DND-41 (cell line): ENCODE measurements around the gene PHF2.

Experiments used
- ATAC-seq: fragments of 200-7000 bp; cut with Tn5 transposase; 3 replicates; pipeline ENCODE4 v1.9.1; 2021; ENCODE audit warnings: low read depth; ENCODE audit not compliant: insufficient read depth
- DNase-seq: peaks from one replicate; pipeline ENCODE4 v3.0.0-alpha.2; 2020
- H2AFZ ChIP-seq: 2 replicates; pipeline ENCODE4 v1.6.0; 2012; ENCODE audit warnings: low read depth, low read length
- H3K27ac ChIP-seq: 2 replicates; pipeline ENCODE4 v1.5.1; 2012; ENCODE audit warnings: low read length, inconsistent platforms
- H3K27me3 ChIP-seq: fragments of 200-600 bp; sonication (generic); 2 replicates; pipeline ENCODE4 v1.6.0; 2012; ENCODE audit warnings: low read length, mild to moderate bottlenecking, inconsistent platforms; ENCODE audit not compliant: insufficient read depth, poor library complexity
- H3K36me3 ChIP-seq: 2 replicates; pipeline ENCODE4 v1.5.1; 2012; ENCODE audit warnings: low read length, inconsistent platforms; ENCODE audit not compliant: insufficient read depth
- H3K4me1 ChIP-seq: 2 replicates; pipeline ENCODE4 v1.5.1; 2012; ENCODE audit warnings: mild to moderate bottlenecking, low read length; ENCODE audit not compliant: insufficient read depth
- H3K4me2 ChIP-seq: 2 replicates; pipeline ENCODE4 v1.6.0; 2012; ENCODE audit warnings: mild to moderate bottlenecking, moderate library complexity, low read length, inconsistent platforms; ENCODE audit not compliant: insufficient read depth
- H3K4me3 ChIP-seq, 2 experiments: fragments of 200-600 bp in 1 of 2; shearing (Covaris generic) in 1 of 2; 2 replicates each; pipeline ENCODE4 v1.5.1; 2012 to 2016; ENCODE audit warnings: inconsistent platforms in 2 of 2, low read length in 2 of 2, mild to moderate bottlenecking in 2 of 2, low read depth in 1 of 2, moderate library complexity in 1 of 2
- H3K79me2 ChIP-seq: 2 replicates; pipeline ENCODE4 v1.6.0; 2012; ENCODE audit warnings: low read length, inconsistent platforms; ENCODE audit not compliant: insufficient read depth
- H3K9ac ChIP-seq: 2 replicates; pipeline ENCODE4 v1.6.0; 2012; ENCODE audit warnings: low read depth, mild to moderate bottlenecking, inconsistent platforms, low read length, moderate library complexity
- H3K9me3 ChIP-seq: 2 replicates; pipeline ENCODE4 v1.5.1; 2012; ENCODE audit warnings: low read length, moderate library complexity, mild to moderate bottlenecking, inconsistent platforms; ENCODE audit not compliant: insufficient read depth, severe bottlenecking
- H4K20me1 ChIP-seq: 2 replicates; pipeline ENCODE4 v1.6.0; 2012; ENCODE audit warnings: low read length; ENCODE audit not compliant: insufficient read depth
- EZH2 ChIP-seq: IDR thresholded peaks from 3 replicates; pipeline ENCODE4 v1.6.1; 2012; ENCODE audit warnings: borderline replicate concordance, low read depth, mild to moderate bottlenecking, moderate library complexity, low read length, inconsistent platforms; ENCODE audit not compliant: severe bottlenecking
- TF ChIP-seq, protein P1 (sequence below): IDR thresholded peaks from 2 replicates; pipeline ENCODE4 v1.5.1; 2012; ENCODE audit warnings: borderline replicate concordance, low read length, moderate library complexity, mild to moderate bottlenecking; ENCODE audit not compliant: poor library complexity, severe bottlenecking; ENCODE audit errors: extremely low read depth

PHF2 gene

DNA sequence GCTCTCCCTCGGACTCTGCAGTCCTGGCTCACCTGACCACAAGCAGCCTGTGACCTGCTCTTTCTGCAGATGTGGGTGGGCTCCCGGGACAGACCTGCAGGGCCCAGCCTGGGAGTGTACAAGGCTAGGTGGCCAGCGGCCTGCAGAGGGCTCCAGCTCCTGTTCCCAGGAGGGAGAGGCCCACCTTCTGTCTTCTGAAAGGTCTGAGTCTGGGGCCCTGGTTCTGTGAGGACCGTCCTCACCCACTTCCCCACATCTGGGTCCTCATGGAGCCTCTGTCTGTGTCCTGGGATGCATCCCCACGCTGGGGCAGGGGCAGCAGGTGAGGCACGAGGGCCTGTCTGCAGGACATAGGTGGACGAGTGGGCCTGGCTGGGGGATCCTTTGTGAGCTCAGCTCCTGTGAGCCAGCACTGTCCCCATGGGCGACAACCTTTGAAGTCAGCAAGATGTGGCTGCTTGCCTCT is 43.7 kb downstream of the PHF2 start:
- Histone ChIP-seq H3K9ac (no peak overlapping the region), H3K27ac (no peak overlapping the region), H4K20me1 (peaks cover 77% of the 10 kb centered on the region), H3K27me3 (no peaks in the 10 kb centered on the region), H3K36me3 (no peaks in the 10 kb centered on the region; the same call in 1 of the 2 replicates), H3K79me2 (peaks cover 94% of the 10 kb centered on the region), H3K9me3 (peaks cover 8% of the 10 kb centered on the region), H2AFZ (no peak overlapping the region), H3K4me3 (no peak overlapping the region), H3K4me1 (no peaks in the 10 kb centered on the region), H3K4me2 (no peak overlapping the region)
- ATAC-seq (no peak), DNase-seq (no peak)
- TF ChIP-seq, protein P1, sequence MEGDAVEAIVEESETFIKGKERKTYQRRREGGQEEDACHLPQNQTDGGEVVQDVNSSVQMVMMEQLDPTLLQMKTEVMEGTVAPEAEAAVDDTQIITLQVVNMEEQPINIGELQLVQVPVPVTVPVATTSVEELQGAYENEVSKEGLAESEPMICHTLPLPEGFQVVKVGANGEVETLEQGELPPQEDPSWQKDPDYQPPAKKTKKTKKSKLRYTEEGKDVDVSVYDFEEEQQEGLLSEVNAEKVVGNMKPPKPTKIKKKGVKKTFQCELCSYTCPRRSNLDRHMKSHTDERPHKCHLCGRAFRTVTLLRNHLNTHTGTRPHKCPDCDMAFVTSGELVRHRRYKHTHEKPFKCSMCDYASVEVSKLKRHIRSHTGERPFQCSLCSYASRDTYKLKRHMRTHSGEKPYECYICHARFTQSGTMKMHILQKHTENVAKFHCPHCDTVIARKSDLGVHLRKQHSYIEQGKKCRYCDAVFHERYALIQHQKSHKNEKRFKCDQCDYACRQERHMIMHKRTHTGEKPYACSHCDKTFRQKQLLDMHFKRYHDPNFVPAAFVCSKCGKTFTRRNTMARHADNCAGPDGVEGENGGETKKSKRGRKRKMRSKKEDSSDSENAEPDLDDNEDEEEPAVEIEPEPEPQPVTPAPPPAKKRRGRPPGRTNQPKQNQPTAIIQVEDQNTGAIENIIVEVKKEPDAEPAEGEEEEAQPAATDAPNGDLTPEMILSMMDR, result no peak
- no peak for TF ChIP-seq EZH2

DNA sequence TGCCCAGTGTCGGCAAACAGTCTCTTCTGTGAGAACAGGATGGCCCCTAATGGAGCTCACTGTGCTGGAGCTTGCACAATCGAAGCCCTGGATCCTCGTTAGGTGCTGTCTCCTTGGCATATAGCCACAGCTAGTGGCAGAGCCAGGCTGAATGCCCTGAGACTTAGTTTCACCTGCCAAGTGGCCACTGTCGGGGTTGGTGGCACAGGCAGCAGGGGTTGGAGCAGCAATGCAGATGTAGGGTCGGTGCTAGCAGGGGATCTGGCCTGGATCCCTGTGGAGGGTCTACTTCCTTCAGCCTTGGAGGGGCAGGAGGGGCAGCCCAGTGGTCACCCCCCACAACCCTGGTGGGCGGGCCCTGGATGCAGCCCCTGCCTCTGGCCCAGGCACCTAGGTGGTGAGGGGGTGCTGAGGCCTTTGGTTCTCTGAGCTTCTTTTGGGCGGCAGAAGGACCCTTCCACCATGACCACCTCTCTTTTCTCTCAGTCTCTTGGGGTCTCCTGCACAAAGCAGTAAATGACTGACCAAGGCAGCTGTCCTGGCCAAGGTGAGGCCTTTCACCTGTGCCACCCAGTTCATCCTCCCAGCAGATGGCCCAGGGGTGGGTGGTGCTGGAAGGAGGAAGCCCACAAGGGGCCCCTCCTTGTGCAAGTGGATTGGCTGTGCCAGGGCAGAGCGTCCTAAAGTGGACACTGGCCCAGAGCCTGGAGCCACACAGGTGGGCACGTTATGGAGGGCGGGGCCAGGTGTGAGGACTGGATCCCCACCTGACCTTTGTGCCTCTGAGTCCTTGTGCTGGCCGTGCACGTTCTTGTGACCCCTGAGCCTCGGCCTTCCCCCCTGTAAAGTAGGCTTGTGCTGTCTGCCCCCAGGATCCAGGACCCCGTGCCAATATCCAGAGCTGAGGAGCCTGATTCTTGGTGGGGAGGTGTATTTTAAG is 44.8 kb downstream of the PHF2 start:
- H4K20me1 ChIP-seq, result peaks cover 67% of the 10 kb centered on the region
- H3K9ac ChIP-seq, result no peak overlapping the region
- no peak overlapping the region for H3K27ac ChIP-seq
- peaks cover 8% of the 10 kb centered on the region for H3K9me3 ChIP-seq
- TF ChIP-seq, protein P1, result no peak
- TF ChIP-seq EZH2, result no peak
- H3K4me2 ChIP-seq, result no peak overlapping the region
- H3K27me3 ChIP-seq, result no peaks in the 10 kb centered on the region
- no peak overlapping the region for H3K4me3 ChIP-seq
- no peak overlapping the region for H2AFZ ChIP-seq
- H3K79me2 ChIP-seq, result peaks cover 90% of the 10 kb centered on the region
- no peaks in the 10 kb centered on the region for H3K4me1 ChIP-seq
- DNase-seq, result no peak
- no peaks in the 10 kb centered on the region; the same call in 1 of the 2 replicates for H3K36me3 ChIP-seq
- no peak for ATAC-seq

DNA sequence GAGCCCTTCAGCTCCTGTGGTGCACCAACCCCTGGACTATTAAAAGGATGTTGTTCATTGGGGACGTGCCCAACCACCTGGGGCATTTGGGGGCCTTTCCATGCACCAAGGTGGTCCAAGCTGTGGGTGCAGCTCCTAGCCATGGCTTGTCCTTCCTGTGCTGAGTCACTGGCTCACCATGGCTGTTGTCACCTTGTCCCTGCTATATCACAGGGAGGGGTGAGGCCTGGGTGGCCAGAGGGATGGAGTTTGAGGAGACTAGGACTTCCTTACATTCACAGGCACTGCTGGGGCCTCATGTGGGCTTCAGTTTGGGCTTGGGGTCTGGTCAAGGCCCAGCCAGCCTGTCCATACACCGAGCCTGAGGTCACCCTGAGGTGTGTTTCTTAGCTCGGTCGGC is 45.5 kb downstream of the PHF2 start:
- Histone ChIP-seq H2AFZ (no peak overlapping the region), H3K4me3 (no peak overlapping the region), H3K79me2 (peaks cover 95% of the 10 kb centered on the region), H3K27ac (no peak overlapping the region), H3K4me2 (no peak overlapping the region), H3K9me3 (peaks cover 8% of the 10 kb centered on the region), H3K27me3 (no peaks in the 10 kb centered on the region), H3K9ac (no peak overlapping the region), H3K36me3 (no peaks in the 10 kb centered on the region; the same call in 1 of the 2 replicates), H4K20me1 (peaks cover 66% of the 10 kb centered on the region), H3K4me1 (no peaks in the 10 kb centered on the region)
- no peak for DNase-seq
- TF ChIP-seq EZH2, result no peak
- TF ChIP-seq, protein P1, result no peak
- ATAC-seq, result no peak
